Thoracic aorta (tissue), 2 donors: ENCODE measurements around the gene MRPS31. TPM values are rescaled to one million over a fixed set of nuclear protein-coding genes. Genes with fewer than 3 reads are reported as not detected.

Experiments
- ATAC-seq: fragments of 150-250 bp; one replicate; pipeline ENCODE4 v1.8.0; 2017; ENCODE audit warnings: low read depth; ENCODE audit not compliant: insufficient number of reproducible peaks, low FRiP score
- DNase-seq: peaks from one replicate; pipeline ENCODE4 v3.0.0-alpha.2; 2020; ENCODE audit warnings: low spot score
- H3K27ac ChIP-seq, 2 donors: fragments of 200-600 bp; sonication (generic); 1 replicate in 1 of 2; 2 replicates in 1 of 2; pipeline ENCODE4 v1.5.1; 2016; ENCODE audit warnings: mild to moderate bottlenecking in 2 of 2, moderate library complexity in 2 of 2
- H3K27me3 ChIP-seq: fragments of 200-600 bp; sonication (generic); replicated peaks from 2 replicates; pipeline ENCODE4 v1.6.0; 2016; ENCODE audit warnings: mild to moderate bottlenecking; ENCODE audit not compliant: insufficient read depth
- H3K36me3 ChIP-seq: fragments of 200-600 bp; sonication (generic); one replicate; pipeline ENCODE4 v1.5.1; 2016
- H3K4me1 ChIP-seq, 2 donors: fragments of 200-600 bp; sonication (generic); 1 replicate in 1 of 2; 2 replicates in 1 of 2; pipeline versions ENCODE4 v1.5.1 to v1.6.0; 2016; ENCODE audit warnings: low read depth in 2 of 2, mild to moderate bottlenecking in 1 of 2; ENCODE audit not compliant: control insufficient read depth in 1 of 2
- H3K4me3 ChIP-seq: fragments of 200-600 bp; sonication (generic); 2 replicates; pipeline ENCODE4 v1.5.1; 2016; ENCODE audit warnings: mild to moderate bottlenecking
- H3K9me3 ChIP-seq: fragments of 200-600 bp; sonication (generic); 2 replicates; pipeline ENCODE4 v1.5.1; 2016
- CTCF ChIP-seq: fragments of 200-600 bp; sonication (generic); IDR thresholded peaks from one replicate; pipeline ENCODE4 v1.5.1; 2019; ENCODE audit warnings: antibody characterized with exemption
- total RNA-seq, 2 donors: library from RNA; depleted of rRNA; stranded (reverse); fragments of >200 nt; gene quantifications; one replicate each; pipeline versions ENCODE4 v1.1.0 to v1.2.3, GENCODE V29; 2016

MRPS31 gene
- 10 to 100 TPM; 11.4 to 13.7 TPM for total RNA-seq

GRCh38 chr13:40770934-40771618, at the start of gene MRPS31:
MRPS31 (minus strand) TSS chr13:40771190; CDS start chr13:40771136, 54 bp downstream.
- H3K9me3 ChIP-seq = no peaks in the 10 kb centered on the region
- DNase-seq (peak; percentile 84), ATAC-seq (peak; percentile 91)
- H3K27ac ChIP-seq = peak within 1 kb of the TSS; percentile 75 to 77
- no peaks in the 10 kb centered on the region for H3K27me3 ChIP-seq
- peak within 1 kb of the TSS; percentile 91 for H3K4me3 ChIP-seq
- peaks cover 10 to 11% of the 10 kb centered on the region in 2 donors for H3K4me1 ChIP-seq
- TF ChIP-seq CTCF = no peak
- peaks cover 3% of the 10 kb centered on the region for H3K36me3 ChIP-seq

- H3K27ac ChIP-seq = no peak overlapping the region
- no peaks in the 10 kb centered on the region for H3K4me1 ChIP-seq
- no peak for TF ChIP-seq CTCF
- no peaks in the 10 kb centered on the region for H3K36me3 ChIP-seq
- DNase-seq = no peak
- no peak overlapping the region for H3K4me3 ChIP-seq
- peaks cover 3% of the 10 kb centered on the region for H3K9me3 ChIP-seq
- H3K27me3 ChIP-seq = no peaks in the 10 kb centered on the region
- ATAC-seq = no peak
Measured at GRCh38 chr13:40819797-40820315, 48.9 kb upstream of the MRPS31 start.

DNA sequence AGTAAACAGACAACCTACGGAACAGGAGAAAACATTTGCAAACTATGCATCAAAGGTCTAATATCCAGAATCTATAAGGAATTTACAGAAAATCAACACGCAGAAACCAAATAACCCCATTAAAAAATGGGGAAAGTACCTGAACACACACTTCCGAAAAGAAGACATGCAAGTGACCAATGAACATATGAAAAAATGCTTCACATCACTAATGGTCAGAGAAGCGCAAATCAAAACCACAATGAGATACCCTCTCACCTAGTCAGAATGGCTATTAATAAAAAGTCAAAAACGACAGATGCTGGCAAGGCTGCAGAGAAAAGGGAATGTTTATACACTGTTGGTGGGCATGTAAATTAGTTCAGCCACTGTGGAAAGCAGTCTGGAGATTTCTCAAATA, 47.9 kb upstream of the MRPS31 start:
- Histone ChIP-seq H3K4me1 (no peaks in the 10 kb centered on the region), H3K27me3 (no peaks in the 10 kb centered on the region), H3K27ac (no peak overlapping the region), H3K36me3 (peaks cover 4% of the 10 kb centered on the region), H3K4me3 (no peak overlapping the region), H3K9me3 (peaks cover 4% of the 10 kb centered on the region)
- DNase-seq (no peak), ATAC-seq (no peak)
- TF ChIP-seq CTCF = no peak

- H3K36me3 ChIP-seq = peaks cover 17% of the 10 kb centered on the region
- no peaks in the 10 kb centered on the region for H3K27me3 ChIP-seq
- H3K9me3 ChIP-seq = peaks cover 4% of the 10 kb centered on the region
- H3K4me3 ChIP-seq = no peak overlapping the region
- DNase-seq (no peak), ATAC-seq (no peak)
- no peak overlapping the region for H3K27ac ChIP-seq
- no peaks in the 10 kb centered on the region for H3K4me1 ChIP-seq
- no peak for TF ChIP-seq CTCF
Measured at GRCh38 chr13:40814803-40815202, 43.8 kb upstream of the MRPS31 start.

- no peaks in the 10 kb centered on the region for H3K4me1 ChIP-seq
- peaks cover 17% of the 10 kb centered on the region for H3K36me3 ChIP-seq
- no peak for DNase-seq
- H3K27me3 ChIP-seq = no peaks in the 10 kb centered on the region
- no peak overlapping the region for H3K4me3 ChIP-seq
- no peak for ATAC-seq
- H3K9me3 ChIP-seq = peaks cover 4% of the 10 kb centered on the region
- no peak for TF ChIP-seq CTCF
- no peak overlapping the region for H3K27ac ChIP-seq
Measured at GRCh38 chr13:40813667-40814454, 42.9 kb upstream of the MRPS31 start.
